ENCODE results near the gene SLC4A1.
"Not testable (repeated sequence)": the region's sequence is repeated elsewhere in the genome, so short reads cannot be mapped to it uniquely, and the experiment has no call there.

The SLC4A1 gene

GRCh38 chr17:44254361-44255095 is 13.4 kb downstream of the SLC4A1 start:
- no peak overlapping the region for H3K4me3 ChIP-seq
- no peaks in the 10 kb centered on the region for H3K36me3 ChIP-seq
- no peaks in the 10 kb centered on the region for H3K9me3 ChIP-seq (replicated peaks in 1 of 11)
- 0 out of 22 replicates have a peak, but pooled peaks cover 0 to 1% (median 0%) of the 10 kb centered on the region in 11 experiments for H4K20me1 ChIP-seq
- no peak overlapping the region for H3K9ac ChIP-seq
- peaks cover 0 to 15% (median 7%) of the 10 kb centered on the region in 10 experiments; a peak in 10 of 20 replicates for H3K4me1 ChIP-seq
- H3K27ac ChIP-seq = no peak overlapping the region
- no peak for TF ChIP-seq Cebpa-rat (IDR thresholded peaks at IDR 0.05)
- no peaks in the 10 kb centered on the region for H3K27me3 ChIP-seq
- H3K4me2 ChIP-seq = no peak overlapping the region

GRCh38 chr17:44253006-44253405 is 14.9 kb downstream of the SLC4A1 start:
- no peak overlapping the region for H3K27ac ChIP-seq
- H3K27me3 ChIP-seq = no peaks in the 10 kb centered on the region
- H3K4me1 ChIP-seq = peaks cover 11 to 14% (median 12%) of the 10 kb centered on the region in 10 experiments

GRCh38 chr17:44251062-44251461 is 16.9 kb downstream of the SLC4A1 start:
- Histone ChIP-seq H3K4me1 (peaks cover 27 to 31% (median 31%) of the 10 kb centered on the region in 10 experiments), H3K9ac (no peak overlapping the region), H3K4me2 (no peak overlapping the region), H3K4me3 (no peak overlapping the region), H3K27me3 (no peaks in the 10 kb centered on the region), H4K20me1 (no peaks in the 10 kb centered on the region), H3K9me3 (replicated peaks in 1 of 11) (no peaks in the 10 kb centered on the region), H3K36me3 (no peaks in the 10 kb centered on the region), H3K27ac (no peak overlapping the region)
- TF ChIP-seq Cebpa-rat (IDR thresholded peaks at IDR 0.05) = no peak

More at GRCh38 chr17:44253006-44253405, 14.9 kb downstream of the SLC4A1 start:
- TF ChIP-seq Cebpa-rat (IDR thresholded peaks at IDR 0.05) = no peak
- H3K9me3 ChIP-seq (replicated peaks in 1 of 11) = no peaks in the 10 kb centered on the region
- no peak overlapping the region for H3K4me2 ChIP-seq
- H3K36me3 ChIP-seq = no peaks in the 10 kb centered on the region
- no peak overlapping the region for H3K4me3 ChIP-seq
- no peaks in the 10 kb centered on the region for H4K20me1 ChIP-seq
- no peak overlapping the region for H3K9ac ChIP-seq

DNA sequence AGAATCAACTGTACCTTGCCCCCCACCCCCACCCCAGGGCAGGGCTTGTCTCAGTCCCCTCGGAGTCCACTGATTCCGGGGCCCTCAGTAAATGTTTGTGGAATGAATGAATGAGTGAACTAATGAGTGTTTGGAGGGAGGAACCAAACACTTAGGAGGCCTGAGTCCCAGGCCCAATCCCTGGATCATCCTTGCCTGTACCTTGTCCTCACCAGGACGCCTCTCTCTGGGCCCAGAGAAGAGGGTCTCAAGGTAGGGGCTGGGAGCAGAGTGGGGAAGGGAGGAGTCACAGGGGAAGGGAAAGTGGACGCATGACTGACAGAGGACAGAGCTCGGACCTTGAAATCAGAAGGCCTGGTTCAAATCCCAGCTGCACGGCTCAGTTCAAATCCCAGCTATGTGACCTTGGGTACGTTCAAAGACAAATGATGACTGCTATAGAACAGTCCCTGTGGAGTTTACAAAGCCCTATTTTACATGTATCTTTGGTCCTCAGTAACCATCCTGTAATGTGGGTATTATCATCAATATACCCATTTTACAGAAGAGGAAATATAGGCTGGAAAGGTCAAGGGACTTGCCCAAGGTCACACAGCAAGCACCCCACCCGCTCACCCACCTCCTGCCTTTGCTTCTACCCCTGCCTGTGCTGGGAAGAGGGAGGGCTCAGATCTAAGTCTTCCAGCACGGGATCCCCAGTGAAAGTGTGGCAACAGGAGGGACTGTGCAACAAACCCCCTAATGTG is 18.3 kb downstream of the SLC4A1 start:
- no peak overlapping the region for H3K4me2 ChIP-seq
- no peak for TF ChIP-seq Cebpa-rat (IDR thresholded peaks at IDR 0.05)
- H4K20me1 ChIP-seq = no peaks in the 10 kb centered on the region
- no peaks in the 10 kb centered on the region for H3K36me3 ChIP-seq
- 0 out of 22 replicates have a peak, but pooled peaks cover 0 to 4% (median 0%) of the 10 kb centered on the region in 11 experiments for H3K9me3 ChIP-seq (replicated peaks in 1 of 11)
- H3K4me3 ChIP-seq = no peak overlapping the region
- H3K4me1 ChIP-seq = peaks cover 40 to 45% (median 44%) of the 10 kb centered on the region in 10 experiments
- no peak overlapping the region for H3K9ac ChIP-seq
- peak overlapping the region in 1 of 11 experiments; percentile 36; a peak in 2 of 22 replicates for H3K27ac ChIP-seq
- no peaks in the 10 kb centered on the region for H3K27me3 ChIP-seq

DNA sequence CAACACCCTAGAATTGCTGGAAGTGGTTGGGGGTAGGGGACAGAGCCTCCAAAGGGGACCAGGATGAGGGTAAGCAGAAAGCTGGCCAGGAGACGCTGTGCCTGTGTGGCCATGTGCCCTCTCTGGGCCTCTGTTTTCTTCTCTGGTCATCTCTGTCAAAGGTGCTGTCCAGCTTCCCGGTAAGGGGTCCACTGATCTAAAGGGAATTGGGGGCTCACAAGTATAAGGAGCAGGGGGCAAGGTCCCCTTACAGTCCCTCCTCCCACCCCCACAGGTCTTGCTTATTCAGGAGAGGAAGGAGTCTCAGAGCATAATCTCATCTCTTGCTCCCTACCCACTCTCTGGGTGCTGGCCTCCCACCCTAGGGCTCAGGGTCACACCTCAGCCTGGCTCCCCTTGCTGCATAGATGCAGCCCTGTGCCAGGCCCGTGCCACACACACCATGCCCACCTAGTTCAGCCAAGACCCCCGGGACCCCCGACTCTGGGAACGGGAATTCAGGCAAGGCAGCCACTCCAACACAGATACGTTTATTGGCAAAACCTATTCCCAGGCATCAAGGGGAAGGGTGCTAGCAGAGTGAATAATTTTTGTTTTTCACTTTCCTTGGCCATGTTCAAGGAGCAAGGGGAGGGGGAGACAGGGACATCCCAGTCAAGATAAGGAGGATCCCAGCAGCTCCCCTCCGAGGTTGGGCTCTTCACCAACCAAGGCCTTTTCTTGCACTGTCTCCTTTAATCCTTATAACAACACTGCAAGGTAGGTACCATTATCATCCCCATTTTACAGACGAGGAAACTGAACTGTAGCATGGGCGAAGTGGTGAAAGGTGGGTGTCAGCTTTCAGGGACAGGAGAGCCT is 19.8 kb downstream of the SLC4A1 start:
- Histone ChIP-seq H3K4me3 (no peak overlapping the region), H3K36me3 (no peaks in the 10 kb centered on the region), H3K9ac (no peak overlapping the region), H3K27me3 (no peaks in the 10 kb centered on the region), H3K4me2 (peak overlapping the region; percentile 21 to 75 (median 49); a peak in 21 of 22 replicates), H4K20me1 (no peaks in the 10 kb centered on the region), H3K9me3 (replicated peaks in 1 of 11) (0 out of 22 replicates have a peak, but pooled peaks cover 0 to 4% (median 0%) of the 10 kb centered on the region in 11 experiments), H3K27ac (peak overlapping the region in 5 of 11 experiments; percentile 6 to 54 (median 19); a peak in 5 of 22 replicates), H3K4me1 (peaks cover 40 to 50% (median 46%) of the 10 kb centered on the region in 10 experiments)
- no peak for TF ChIP-seq Cebpa-rat (IDR thresholded peaks at IDR 0.05)

- H3K27ac ChIP-seq = peak overlapping the region in 6 of 11 experiments; percentile 6 to 54 (median 16); a peak in 8 of 22 replicates
- H3K27me3 ChIP-seq = no peaks in the 10 kb centered on the region
- H3K9me3 ChIP-seq (replicated peaks in 1 of 11) = 0 out of 22 replicates have a peak, but pooled peaks cover 0 to 4% (median 0%) of the 10 kb centered on the region in 11 experiments
- no peaks in the 10 kb centered on the region for H4K20me1 ChIP-seq
- H3K4me3 ChIP-seq = no peak overlapping the region
- H3K4me1 ChIP-seq = peaks cover 40 to 54% (median 49%) of the 10 kb centered on the region in 10 experiments
- peak overlapping the region; percentile 22 to 75 (median 45); a peak in 14 of 22 replicates for H3K4me2 ChIP-seq
- H3K9ac ChIP-seq = 0 out of 22 replicates have a peak overlapping the region, but pooled peaks of 2 of the 11 experiments have one; percentile 8 to 19
- no peaks in the 10 kb centered on the region for H3K36me3 ChIP-seq
- no peak for TF ChIP-seq Cebpa-rat (IDR thresholded peaks at IDR 0.05)
Measured at GRCh38 chr17:44247440-44247841, 20.5 kb downstream of the SLC4A1 start.

DNA sequence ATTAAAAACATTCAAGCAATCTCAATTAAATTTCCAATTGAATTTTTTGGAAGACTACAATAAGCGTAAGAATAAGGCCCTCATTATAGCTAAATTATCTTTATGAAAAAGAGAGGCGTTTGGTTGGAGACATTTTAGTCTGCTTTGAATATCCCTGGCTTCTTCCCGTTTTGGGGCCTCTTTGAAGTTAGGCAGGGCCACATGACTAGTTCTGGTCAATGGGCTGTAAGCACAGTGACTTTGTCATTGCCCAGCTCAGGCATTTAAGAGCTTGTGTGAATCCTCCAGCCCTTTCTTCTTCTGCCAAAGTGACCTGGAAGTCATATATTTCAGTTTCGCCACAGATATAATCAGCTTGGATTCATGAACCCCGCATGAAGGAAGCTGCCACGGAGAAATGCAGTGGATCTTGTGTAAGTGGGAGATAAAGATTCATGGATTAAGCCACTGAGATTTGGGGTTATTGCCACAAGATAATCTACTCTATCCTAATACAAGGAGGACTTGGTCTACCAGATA is 26.8 kb downstream of the SLC4A1 start:
- H3K27ac ChIP-seq = no peak overlapping the region
- no peaks in the 10 kb centered on the region for H3K27me3 ChIP-seq
- no peak overlapping the region for H3K9ac ChIP-seq
- H4K20me1 ChIP-seq = no peaks in the 10 kb centered on the region
- H3K36me3 ChIP-seq = no peaks in the 10 kb centered on the region
- no peak for TF ChIP-seq Cebpa-rat (IDR thresholded peaks at IDR 0.05)
- H3K4me3 ChIP-seq = no peak overlapping the region
- H3K4me2 ChIP-seq = peak overlapping the region in 3 of 11 experiments; percentile 21 to 51 (median 44); a peak in 3 of 22 replicates
- peaks cover 11 to 36% (median 25%) of the 10 kb centered on the region in 10 experiments for H3K4me1 ChIP-seq
- H3K9me3 ChIP-seq (replicated peaks in 1 of 11) = peaks cover 0 to 4% (median 0%) of the 10 kb centered on the region in 11 experiments; a peak in 1 of 22 replicates

GRCh38 chr17:44237886-44238285 is 30.0 kb downstream of the SLC4A1 start:
- not testable (repeated sequence) for H3K27me3 ChIP-seq; H4K20me1 ChIP-seq; H3K4me3 ChIP-seq; H3K27ac ChIP-seq; H3K9me3 ChIP-seq (replicated peaks in 1 of 11); H3K4me2 ChIP-seq; H3K9ac ChIP-seq; H3K36me3 ChIP-seq
- peaks cover 0 to 16% (median 10%) of the 10 kb centered on the region in 10 experiments; a peak in 10 of 20 replicates for H3K4me1 ChIP-seq
